Left renal cortex interstitium (tissue), 4 donors: ENCODE results near the gene HMCN2. TPM values are rescaled to one million over a fixed set of nuclear protein-coding genes. Genes with fewer than 3 reads are reported as not detected.

Experiments
- DNase-seq, 4 donors: peaks; one replicate each; pipeline ENCODE4 v3.0.0-alpha.2; 2013; ENCODE audit warnings: low read depth in 4 of 4, low spot score in 2 of 4, missing footprints in 1 of 4
- polyA plus RNA-seq, 4 donors: library from polyadenylated mRNA; unstranded; fragments of 120-200 nt; gene quantifications; one replicate each; pipeline ENCODE4 v1.2.1, GENCODE V29; 2013; ENCODE audit not compliant: insufficient read length in 4 of 4

HMCN2 gene
- polyA plus RNA-seq, 4 donors, result 0.73 to 1.6 (median 0.92) TPM

GRCh38 chr9:130287736-130288135 lies 22.2 kb downstream of the HMCN2 start:
- DNase-seq, result no peak

GRCh38 chr9:130288393-130288792 lies 22.8 kb downstream of the HMCN2 start:
- DNase-seq, result no peak

DNA sequence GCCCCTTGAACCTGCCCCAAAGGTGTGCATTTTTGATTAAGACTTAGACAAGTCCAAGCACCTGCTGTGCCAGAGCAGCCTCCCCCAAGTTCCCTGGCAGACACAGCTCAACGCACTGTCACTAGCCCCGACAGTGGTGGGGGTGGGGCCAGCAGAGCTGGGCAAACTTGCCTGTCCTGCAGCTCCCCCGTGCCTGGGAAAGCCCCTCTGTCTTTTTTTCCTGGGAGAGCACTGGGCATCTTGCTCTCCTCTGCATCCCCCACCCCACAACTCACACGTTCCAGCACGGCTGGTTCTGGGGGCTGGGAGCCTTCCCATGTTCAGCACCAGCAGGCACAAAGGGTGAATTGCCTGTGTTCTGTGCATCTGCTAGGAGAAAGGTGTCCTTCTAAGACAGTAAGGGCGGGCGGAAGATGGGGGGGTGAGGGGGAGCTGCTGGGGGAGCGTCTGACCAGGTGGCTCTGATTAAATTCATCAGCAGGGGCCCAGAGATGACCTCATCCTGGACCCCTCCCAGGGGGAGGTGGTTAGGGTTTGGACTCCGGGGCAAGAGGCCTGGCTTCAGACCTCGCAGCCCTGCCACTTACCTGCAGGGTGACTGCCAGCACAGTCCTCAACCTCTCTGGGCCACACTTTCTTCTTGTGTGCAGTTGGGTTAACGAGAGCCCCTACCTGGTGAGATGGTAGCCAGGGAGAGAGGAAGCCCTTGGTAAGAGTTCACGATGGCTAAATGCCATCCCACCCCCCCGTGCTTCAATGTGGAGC lies 23.5 kb downstream of the HMCN2 start:
- DNase-seq, result no peak

- DNase-seq, result no peak
These were observed 24.2 kb downstream of the HMCN2 start for GRCh38 chr9:130289711-130290241.

DNA sequence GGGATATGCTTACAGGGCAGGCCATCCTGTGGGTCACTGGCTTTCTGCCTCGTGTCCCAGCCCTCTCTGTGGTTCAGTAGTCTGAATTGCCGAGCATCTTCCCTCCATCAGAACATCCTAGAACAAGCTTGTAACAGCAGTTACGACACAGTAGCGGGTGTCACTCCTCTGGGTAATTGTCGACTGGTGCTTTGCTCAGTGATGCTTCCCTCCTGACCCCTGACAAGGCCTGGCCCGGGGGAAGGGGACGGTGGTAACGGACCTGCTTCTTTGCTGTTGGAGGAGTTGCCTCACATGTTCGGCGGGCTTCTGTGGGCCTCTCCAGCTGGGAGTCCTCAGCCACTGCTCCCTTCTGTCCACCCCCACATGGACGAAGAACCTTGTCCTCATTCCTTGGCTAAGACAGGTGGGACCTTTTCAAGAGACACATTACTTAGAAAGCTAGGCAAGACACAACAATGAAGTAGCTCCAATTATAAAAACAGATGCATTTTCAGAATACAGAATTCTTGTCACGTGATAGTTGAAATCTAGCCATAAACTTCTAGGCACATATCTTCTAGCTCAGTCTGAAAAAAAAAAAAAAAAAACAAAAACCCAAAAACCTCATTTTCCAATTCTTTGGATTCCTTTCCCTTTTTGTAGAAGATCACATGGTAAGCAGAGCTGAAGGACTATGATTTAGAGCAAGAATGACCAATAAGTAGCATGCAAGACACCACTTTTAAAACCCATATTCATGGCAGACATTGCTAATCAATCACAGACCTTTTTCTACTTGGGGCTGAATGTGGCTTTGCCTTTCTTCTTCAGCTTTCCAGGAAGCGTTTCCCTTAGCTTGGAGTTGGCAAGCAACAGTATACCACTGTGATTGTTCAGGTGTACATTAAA lies 25.0 kb downstream of the HMCN2 start:
- DNase-seq, result no peak

- DNase-seq, result no peak
These were observed 25.9 kb downstream of the HMCN2 start for GRCh38 chr9:130291474-130291873.

- DNase-seq, result no peak
These were observed 26.5 kb downstream of the HMCN2 start for GRCh38 chr9:130292106-130292505.

GRCh38 chr9:130294664-130295063 lies 29.1 kb downstream of the HMCN2 start:
- no peak for DNase-seq

GRCh38 chr9:130295431-130295830 lies 29.9 kb downstream of the HMCN2 start:
- DNase-seq, result no peak

- no peak for DNase-seq
These were observed 30.6 kb downstream of the HMCN2 start for GRCh38 chr9:130295945-130296782.

GRCh38 chr9:130296783-130297055 lies 31.2 kb downstream of the HMCN2 start:
- no peak for DNase-seq

GRCh38 chr9:130297371-130297770 lies 31.8 kb downstream of the HMCN2 start:
- no peak for DNase-seq

GRCh38 chr9:130298662-130299279 lies 33.2 kb downstream of the HMCN2 start:
- DNase-seq, result no peak

- DNase-seq, result no peak
These were observed 34.4 kb downstream of the HMCN2 start for GRCh38 chr9:130299785-130300615.

DNA sequence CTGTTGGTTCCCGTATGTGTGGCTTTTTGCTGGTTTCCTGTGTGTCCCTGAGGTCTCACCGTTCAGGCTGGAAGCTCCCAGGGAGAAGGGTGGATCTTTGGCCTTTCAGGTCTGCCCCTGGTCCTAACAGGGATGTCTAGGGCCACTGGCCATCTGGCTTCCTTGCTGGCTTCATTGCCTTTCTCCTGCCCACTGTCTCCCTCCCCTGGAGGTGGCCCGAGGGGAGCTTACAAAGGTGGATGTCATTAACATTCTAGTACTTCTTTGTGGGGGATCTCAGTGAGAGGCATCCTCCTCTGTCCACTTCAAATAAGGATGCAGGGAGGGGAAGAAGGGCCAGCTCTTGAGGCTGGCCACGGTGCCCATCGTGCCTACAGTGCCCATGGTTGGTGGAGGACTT lies 35.2 kb downstream of the HMCN2 start:
- no peak for DNase-seq

DNA sequence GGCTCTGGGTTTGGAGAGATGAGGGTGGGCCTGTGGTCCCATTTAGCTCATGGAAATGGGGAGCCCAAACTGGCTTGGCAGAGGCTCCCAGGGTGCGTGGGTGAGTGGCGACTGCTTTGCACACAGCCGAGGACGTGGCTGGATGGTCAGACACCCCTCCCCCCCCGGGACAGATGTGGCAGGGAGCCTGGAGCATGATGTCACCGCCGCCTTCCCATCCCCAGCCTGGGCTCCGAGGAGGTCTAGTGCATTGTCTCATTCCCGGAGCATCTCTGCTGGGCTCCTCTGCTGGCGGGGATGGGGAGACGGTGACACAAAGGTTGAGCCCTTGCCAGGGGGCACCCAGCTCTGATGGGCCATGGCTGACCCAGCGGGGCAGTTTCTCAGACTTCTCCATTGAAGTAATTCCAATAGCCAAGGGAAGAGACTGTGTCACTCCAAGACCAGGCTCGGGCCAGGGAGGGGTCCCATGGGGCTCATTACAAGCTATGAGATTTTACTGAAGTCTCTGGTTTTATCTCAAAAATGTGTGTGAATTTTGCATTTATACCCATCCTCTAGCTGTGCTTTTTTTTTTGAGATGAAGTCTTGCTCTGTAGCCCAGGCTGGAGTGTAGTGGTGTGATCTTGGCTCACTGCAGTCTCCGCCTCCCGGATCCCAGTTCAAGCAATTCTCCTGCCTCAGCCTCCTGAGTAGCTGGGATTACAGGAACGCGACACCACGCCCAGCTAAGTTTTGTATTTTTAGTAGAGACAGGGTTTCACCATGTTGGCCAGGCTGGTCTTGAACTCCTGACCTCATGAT lies 36.1 kb downstream of the HMCN2 start:
- DNase-seq, result no peak

GRCh38 chr9:130302785-130303612 lies 37.4 kb downstream of the HMCN2 start:
- no peak for DNase-seq

DNA sequence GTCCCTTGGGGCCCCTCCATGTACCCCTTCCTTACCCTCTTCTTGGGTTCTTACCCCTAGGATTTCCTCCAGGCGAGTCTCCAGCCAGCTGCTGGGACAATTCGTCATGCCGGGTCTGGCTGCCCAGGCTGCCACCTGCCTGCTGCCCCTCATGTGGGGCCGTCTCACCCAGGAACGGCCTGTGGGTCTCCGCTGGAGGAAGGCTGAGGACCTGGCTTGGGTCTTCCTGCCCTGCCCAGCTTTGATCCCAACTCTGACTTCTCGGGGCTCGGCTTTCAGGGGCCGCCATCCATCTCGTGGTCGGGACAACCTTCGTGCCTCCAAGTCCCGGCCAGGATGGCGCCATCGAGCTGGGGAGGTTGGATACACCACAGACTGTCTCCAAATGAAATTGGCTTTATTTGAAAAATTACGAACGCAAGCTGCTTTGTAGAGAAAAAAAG lies 38.1 kb downstream of the HMCN2 start:
- no peak for DNase-seq
